NOMO-1 (cell line): ENCODE measurements around the gene DDX17.

ENCODE experiments used
- DNase-seq, 2 experiments: peaks; one replicate each; lab custom pipeline; 2025; ENCODE audit not compliant: unreplicated experiment in 2 of 2; lab: John Stamatoyannopoulos, UW

Gene DDX17

DNA sequence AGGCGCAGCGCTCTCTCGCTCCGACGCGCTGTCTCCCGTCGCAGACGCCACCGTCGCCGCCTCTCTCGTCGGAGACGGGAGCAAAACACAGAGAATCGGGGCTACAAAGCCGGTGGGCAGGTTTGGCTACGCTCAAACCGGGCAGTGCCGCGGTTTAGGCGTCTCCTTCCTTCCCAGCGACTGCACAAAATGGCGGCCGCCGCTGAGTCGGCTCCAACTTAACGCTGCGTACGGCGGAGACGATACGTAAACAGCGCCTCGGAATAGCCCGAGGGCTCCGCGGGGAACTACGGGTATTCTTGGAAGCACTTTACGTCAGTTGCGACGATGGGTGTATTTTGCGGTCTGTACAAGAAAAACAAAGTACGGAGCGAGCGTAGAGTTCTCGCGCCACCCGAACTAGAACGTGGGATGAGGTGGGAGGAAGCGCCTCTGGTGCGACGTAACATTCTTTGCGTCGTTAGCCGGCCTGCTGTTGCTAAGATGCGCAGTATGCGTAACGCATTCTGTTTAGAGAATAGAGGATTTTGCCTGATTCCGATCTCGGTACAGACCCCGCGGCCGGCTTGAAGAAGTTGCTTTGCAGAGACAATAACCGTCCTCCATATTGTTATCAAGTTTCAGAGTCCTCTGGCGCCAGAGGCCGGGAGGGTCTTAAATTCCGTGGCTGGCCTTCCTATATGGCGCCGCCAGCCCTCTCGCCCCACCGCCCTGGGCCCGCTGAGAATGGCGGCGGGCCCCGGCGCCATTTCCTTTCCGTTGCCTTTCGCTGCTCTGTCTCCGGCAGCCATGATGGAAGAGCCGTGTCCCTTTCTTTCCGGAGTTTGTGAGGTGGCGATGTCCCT, at the start of gene DDX17:
TSS of gene DDX17 (minus strand) at position 194 of the 845 bp plus-strand sequence.
- peak; percentile 96 to 97 for DNase-seq

DNA sequence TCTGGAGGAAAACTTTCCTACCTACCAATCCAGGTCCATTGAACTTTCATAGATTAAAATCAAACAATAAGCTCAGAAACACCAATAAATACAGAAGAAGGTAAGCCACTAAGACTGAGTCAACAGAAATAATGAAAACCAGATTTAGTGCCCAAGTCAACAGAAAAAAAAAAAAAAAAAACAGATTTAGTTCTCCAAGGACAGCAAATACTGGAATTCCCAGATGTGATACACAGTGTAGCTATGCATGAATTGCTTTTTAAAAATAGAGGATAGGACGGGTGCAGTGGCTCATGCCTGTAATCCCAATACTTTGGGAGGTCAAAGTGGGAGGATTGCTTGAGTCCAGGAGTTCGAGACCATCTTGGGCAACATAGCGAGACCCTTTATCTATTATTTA, 48.2 kb upstream of the DDX17 start:
- DNase-seq, result no peak

DNA sequence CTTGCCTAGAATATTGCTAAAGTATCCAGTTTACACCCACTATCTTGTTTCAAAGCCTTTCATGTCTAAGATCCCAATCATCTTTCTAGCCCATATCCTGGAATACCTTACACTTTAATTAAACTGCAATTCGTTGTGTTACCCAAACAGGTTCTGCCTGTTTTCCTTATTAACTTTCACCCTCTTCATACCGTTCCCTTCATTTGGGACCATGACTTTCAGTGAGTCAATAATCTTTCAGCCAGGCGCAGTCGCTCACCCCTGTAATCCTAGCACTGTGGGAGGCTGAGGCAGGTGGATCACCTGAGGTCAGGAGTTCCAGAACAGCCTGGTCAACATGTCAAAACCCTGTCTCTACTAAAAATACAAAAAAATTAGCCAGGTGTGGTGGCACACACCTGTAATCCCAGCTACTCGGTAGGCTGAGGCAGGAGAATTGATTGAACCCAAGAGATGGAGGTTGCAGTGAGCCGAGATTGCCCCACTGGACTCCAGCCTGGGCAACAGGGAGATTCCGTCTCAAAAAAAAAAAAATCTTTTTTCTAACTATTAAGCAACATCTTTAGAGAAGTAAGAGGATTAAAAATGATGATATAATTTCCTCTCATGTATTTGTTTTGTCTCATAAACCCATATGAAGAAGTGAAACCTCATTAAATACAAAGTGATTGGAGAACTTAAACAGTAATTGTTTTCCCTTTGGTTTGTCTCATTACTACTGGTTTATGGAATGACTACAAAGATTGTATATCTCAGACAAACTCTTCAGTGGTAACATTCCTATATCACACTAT, 43.2 kb upstream of the DDX17 start:
- DNase-seq, result peak; percentile 47 to 97

DNA sequence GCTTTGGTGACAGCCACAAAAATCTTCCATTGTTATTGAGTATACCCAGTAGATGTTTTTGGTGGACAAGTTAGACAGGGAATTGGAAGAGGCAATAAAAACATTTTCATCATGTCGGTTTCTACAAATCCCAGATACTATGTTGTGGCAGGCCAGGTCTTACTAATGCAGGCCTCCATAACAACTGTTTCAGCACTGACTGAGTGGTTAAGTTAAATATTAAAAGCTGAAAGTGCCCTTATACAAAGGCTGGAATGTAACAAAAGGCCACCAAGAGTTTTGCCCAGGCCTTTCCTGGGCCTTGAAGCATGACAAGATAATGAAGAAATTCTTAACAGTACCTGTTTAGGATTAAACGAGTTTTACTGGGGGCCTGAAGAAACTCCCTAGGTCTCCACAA, 34.6 kb upstream of the DDX17 start:
- DNase-seq, result no peak

DNA sequence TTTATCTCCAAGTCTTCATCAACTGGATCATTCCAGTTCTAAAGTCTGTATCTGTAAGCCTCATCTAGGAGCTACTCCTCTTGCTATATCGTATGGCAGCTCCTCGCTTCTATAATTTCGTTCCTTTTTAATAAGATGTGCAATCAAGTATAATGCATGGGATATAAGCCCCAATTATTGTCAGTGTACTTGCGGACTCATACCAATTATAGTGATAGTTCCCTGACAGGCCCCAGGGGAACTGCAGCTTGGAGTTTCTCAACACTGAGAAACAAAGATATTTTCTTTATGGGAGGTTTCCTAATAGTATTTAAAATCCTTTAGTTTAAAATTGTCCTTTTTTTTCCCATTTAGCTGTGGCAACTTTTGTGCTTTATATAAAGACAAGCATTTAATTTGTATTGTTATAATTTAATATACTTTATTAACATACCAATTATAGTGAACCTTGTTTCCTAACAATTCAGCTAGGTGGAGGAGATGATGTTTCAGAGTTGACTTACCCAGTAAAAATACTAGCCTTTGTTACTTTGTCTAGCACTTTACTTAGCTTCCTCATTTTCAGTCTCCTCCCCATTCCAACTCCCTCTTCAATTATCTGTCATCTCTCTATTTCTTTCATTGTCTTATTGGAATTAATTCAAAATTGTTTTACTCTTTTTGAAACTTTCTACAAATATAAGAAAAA, 25.3 kb upstream of the DDX17 start:
- peak; percentile 48 to 86 for DNase-seq

DNA sequence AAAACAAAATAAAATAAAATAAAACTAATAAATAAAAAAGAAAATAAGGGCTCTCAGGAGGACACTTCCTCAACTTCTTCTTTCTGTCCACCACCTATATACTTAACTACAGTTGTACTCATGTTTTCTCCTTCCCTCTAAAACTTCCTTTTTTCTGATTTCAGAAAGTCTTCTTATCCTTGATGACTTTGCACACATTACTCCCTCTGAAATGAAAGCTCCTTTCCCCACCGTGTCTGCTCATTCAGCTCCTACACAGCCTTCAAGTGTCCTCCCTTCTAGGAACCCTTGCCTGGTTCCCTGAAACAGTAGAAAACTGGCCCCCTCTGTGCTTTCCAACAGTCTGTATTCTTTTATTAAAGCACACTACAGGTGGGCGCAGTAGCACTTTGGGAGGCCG, 18.3 kb upstream of the DDX17 start:
- peak; percentile 6 to 76 for DNase-seq

DNA sequence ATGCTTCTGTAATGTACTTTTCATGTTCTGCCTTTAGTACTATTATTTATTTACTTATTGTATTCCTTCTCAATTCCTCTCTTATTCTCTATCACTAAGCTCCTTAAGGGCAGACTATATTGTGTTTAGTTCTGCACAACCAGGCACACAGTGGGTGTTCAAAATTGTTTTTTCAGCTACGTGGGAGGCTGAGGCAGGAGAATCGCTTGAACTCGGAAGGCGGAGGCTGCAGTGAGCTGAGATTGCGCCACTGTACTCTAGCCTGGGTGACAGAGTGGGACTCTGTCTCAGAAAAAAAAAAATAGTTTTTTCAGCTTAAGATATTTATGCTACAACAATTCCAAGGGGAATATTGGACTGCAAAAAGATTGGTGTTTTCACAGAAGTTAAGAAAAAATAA, 17.4 kb upstream of the DDX17 start:
- DNase-seq, result no peak

DNA sequence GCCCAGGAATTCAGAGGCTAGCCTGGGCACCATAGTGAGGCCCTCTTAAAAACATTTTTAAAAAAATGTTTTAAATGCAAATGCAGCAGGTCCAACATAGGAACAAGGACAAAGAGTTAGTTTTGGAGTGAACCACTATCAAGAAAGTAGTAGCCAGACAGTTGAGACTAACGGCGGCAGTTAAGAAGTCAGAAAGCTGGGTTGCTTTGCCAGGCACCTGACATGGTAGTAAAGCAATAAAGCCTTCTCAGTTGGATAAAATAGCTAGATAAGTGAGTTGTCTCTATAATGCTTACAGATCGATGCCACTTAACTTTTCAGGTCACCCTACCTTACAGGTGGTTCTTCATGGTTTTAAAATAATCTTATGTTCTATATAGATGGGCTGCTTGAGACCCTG, 16.9 kb upstream of the DDX17 start:
- DNase-seq, result no peak

DNA sequence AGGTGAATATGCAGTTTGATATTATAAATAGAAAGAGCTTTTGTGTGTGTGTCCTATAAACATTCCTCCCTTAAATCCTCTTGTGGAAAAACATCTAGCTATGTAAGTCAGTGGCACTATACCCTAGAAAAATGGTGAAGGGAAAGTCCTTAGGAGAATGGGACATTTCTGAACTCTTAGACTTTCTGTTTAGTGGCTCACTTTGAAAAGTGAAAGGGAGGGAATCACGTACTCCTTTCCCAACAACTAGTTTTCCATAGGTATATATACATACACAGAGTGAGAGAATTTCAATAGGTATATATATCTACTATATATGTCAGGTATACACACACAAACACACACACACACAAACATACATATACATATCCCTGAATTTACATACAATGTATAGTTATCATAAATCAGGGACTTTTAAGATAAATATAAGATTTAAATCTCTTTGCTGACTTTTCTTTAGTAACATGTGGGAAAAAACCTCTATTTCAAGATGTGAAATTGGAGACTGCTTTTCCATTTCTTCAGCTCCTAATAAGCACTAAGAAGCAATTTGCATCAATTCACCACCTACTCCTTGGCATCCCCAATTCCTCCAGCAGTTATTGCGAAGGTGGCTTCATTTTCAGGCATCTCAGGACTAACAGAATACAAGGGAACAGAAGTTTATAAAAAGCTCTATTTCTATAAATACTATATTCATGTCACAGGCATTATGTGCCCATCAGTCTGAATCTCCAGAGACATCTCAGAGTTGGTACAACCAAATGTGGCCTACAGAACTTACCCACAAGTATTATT, 13.5 kb upstream of the DDX17 start:
- no peak for DNase-seq

DNA sequence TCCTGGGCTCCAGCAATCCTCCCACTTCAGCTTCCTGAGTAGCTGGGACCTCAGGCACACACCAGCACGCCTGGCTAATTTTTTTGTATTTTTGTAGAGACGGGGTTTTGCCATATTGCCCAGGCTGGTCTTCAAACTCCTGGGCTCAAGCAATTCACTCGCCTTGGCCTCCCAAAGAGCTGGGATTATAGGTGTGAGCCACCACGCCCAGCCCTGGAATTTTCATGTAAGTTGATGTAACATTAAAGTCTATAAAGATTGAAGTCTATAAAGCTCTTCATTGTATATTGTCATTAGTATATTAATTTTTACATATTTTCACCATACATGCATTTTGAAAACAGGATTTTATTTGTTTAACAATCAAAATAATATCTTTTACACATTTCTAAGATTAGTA, 12.5 kb upstream of the DDX17 start:
- no peak for DNase-seq

DNA sequence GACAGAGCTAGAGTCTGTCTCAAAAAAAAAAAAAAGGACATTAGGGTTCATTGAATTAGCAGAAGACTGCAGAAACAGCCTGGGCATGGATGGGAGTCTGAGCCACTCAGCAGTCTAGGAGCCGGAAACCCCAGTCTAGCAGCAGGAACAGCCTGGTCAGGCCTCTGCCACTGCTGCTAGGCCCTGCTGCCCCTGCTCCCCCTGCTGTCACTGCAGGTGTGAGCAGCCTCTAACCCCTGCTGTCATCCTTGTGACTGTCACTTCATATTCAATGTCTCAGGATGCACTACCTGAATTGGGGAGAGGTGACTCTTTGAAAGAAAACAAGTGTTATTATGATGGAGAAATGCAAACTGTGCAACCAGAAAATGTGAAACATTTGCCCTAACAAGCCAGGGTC, 7.0 kb upstream of the DDX17 start:
- DNase-seq, result no peak

DNA sequence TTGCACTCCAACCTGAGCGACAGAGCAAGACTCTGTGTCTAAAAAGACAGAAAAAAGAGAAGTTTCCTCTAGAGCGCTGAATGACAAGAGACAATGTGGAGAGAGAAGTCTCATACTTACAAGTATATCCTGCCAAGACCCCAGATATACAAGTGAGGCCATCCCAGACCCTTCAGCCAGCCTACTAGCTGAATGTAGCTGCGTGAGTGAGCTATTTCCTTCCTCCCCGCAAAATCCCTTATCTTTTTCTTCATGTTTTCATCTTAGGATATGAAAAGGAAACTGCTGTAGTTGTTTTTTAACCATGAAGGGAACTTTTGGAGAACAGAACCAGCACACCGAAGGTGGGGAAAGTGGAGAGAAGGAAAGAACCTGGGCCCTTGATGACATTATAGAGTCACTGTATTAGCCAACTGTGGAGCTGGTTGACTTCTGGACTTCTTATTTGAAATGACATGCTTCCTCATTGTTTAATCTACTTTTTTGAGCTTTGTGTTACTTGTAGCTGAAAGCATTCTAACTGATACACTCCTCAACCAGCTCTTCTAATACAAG, 4.4 kb upstream of the DDX17 start:
- DNase-seq, result no peak

DNA sequence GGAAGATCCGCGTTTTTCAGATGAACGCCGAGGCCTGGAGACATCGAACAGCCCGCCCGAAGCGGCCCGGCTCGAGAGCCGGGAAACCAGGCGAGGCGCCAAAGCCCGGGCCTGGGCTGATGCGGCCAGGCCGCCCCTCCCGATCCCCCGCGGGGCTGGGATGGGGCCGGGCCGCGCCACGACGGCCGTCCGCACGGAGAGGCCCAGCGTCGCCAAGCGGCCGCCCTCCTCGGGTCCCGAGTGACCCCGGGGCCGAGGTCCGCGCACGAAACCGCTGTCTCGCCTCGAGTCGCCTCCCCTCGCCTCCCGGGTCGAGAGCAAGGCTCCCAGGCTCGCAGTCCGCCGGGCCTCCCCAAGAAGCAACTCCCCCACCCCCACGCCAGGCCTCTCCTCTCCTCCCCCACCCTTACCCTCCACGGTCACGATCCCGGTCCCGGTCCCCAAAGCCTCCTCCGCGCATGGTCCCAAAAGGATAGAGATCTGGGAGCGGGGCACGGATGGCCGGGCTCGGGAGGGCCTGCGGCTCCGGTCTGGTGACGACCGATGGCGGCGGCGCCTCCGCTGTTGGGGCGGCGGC, 482 bp downstream of the DDX17 start:
- DNase-seq, result peak in 1 of 2 experiments; percentile 55

DNA sequence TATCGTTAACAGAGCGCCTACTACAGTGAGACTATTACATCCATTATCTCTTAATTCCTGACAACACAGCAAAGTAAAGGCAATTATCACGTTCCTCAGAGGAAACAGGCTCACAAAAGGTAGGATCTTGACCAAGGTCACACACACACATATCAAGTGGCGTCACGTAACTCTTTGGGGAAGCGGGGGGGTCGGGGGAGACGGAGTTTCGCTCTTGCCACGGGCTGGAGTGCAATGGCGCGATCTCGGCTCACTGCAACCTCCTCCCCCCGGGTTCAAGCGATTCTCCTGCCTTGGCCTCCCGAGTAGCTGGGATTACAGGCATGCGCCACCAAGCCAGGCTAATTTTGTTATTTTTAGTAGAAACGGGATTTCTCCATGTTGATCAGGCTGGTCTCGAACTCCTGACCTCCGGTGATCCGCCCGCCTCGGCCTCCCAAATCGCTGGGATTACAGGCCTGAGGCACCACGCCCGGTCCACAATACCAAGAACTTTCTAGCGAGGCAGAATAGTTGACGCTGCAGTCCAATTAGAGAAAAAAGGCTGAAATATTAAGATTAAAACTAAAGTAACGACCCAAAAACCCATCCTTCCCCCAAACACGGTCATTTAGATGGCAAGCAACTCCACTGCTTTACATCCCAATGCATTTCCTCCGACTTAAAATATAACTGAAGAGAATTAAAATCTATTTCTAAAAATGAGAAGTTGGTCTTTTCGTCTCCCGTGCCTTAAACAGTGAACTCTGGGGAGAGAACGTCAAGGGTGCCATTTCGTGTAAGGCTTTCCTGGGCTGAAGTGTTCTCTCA, 1.2 kb downstream of the DDX17 start:
- DNase-seq, result peak; percentile 13 to 27

DNA sequence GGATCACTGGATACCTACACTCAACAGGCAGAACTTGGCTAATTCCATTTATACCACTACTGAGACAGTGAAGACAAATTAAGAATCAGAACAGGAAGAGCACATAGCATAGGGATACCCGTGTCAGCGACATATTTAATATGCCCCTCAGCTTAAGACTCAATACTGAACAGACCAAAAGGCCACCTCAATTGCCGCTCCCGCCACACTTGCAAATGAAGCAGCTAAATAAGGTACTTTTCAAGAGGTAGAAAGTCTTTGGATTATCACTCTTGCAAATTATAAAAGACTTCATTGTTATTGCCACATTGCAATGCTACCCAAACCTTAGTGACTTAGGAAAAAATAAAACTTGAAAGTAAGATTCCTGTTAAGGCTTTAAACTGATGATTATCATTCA, 3.1 kb downstream of the DDX17 start:
- DNase-seq, result no peak

DNA sequence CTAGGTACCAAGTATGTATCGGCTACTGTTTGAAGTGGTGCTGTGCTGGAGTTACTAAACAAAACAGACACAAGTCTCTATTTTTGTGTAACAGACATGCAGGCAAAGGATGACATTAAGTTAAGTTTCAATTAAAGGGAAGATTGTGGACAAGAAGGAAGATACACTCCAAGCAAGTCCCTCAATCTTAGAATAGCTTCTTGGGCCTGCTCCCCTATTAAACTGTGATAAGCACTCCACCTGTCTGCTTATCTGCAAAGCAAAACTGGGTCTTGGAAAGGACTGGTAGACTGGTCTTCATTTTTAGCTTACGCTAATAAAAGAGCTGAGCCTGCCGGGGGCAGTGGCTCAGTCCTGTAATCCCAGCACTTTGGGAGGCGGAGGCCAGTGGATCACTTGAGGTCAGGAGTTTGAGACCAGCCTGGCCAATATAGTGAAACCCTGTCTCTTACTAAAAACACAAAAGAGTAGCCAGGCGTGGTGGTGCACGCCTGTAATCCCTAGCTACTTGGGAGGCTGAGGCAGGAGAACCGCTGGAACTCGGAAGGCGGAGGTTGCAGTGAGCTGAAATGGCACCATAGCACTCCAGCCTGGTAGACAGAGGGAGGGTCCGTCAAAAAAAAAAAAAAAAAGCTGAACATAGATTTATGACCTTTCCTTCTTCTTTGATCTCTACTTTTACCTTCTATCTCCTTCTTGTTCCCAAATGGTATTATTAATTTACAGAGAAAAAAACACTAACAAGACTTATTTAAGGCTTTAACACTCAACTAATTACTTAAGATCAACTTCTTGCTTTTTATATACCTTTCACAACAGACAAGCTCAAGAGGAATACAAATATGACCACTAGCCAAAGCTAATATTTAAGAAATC, 4.1 kb downstream of the DDX17 start:
- DNase-seq, result no peak

DNA sequence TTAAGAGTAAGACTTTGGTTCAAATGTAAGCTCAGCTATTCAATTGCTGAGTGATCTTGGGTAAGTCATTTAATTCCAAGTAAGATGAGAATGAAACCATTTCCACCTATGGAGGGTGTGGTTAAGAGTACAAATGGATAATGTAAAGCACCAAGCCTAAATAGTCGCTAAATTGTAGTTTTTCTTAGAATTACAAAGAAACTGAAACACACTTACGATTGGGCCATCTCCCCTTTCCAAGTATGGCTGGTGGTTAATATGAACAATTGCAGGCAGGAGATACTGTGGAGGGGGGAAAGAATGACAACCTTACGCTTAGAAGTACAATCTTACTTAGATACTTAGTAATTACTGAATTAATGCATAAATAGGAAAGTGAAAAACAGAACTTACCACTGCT, 8.2 kb downstream of the DDX17 start:
- no peak for DNase-seq

DNA sequence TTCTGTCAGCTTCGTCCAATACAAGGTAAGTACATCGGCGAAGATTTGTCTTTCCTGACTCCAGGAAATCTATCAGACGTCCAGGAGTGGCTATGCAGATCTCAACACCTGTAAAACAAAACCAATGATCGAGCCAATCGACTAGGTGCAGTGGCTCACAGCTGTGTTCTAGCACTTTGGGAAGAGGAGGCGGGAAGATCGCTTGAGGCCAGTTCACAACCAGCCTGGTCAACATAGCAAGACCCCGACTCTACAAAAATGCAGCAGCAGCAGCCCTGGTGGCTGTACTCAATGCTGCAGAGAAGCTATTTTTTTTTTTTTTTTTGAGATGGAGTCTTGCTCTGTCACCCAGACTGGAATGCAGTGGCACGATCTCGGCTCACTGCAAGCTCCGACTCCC, 11.2 kb downstream of the DDX17 start:
- no peak for DNase-seq
